ENCODE measurements around the gene GLI3. TPM values are rescaled to one million over a fixed set of nuclear protein-coding genes. Genes with fewer than 3 reads are reported as not detected.

GLI3 gene
- polyA plus RNA-seq, 1 experiment = 6.0 TPM

- no peaks in the 10 kb centered on the region for H3K9me3 ChIP-seq (ENCODE audit: control insufficient read depth, insufficient read depth, low read length)
- H3K27me3 ChIP-seq (ENCODE audit: control insufficient read depth, insufficient read depth, low read length) = no peaks in the 10 kb centered on the region
- no peak overlapping the region for H3K27ac ChIP-seq (ENCODE audit: low read depth, low read length)
- CTCF ChIA-PET = interaction anchor here (2.2 kb wide), 1 partner anchor 191 kb away, joined by 7 read pairs; no protein-coding TSS in a partner anchor
- no peak overlapping the region for H3K4me3 ChIP-seq (ENCODE audit: low read depth, low read length)
- no peak for DNase-seq (ENCODE audit: low read depth, low spot score)
- POLR2A ChIA-PET = interaction anchor here (1.3 kb wide), 1 partner anchor 10 kb away, joined by 6 read pairs; no protein-coding TSS in a partner anchor
- TF ChIP-seq, protein P1, sequence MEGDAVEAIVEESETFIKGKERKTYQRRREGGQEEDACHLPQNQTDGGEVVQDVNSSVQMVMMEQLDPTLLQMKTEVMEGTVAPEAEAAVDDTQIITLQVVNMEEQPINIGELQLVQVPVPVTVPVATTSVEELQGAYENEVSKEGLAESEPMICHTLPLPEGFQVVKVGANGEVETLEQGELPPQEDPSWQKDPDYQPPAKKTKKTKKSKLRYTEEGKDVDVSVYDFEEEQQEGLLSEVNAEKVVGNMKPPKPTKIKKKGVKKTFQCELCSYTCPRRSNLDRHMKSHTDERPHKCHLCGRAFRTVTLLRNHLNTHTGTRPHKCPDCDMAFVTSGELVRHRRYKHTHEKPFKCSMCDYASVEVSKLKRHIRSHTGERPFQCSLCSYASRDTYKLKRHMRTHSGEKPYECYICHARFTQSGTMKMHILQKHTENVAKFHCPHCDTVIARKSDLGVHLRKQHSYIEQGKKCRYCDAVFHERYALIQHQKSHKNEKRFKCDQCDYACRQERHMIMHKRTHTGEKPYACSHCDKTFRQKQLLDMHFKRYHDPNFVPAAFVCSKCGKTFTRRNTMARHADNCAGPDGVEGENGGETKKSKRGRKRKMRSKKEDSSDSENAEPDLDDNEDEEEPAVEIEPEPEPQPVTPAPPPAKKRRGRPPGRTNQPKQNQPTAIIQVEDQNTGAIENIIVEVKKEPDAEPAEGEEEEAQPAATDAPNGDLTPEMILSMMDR (IDR thresholded peaks at IDR 0.05; ENCODE audit: low read depth, low read length) = no peak
Observed at GRCh38 chr7:42170724-42171123, 66.3 kb downstream of the GLI3 start.

DNA sequence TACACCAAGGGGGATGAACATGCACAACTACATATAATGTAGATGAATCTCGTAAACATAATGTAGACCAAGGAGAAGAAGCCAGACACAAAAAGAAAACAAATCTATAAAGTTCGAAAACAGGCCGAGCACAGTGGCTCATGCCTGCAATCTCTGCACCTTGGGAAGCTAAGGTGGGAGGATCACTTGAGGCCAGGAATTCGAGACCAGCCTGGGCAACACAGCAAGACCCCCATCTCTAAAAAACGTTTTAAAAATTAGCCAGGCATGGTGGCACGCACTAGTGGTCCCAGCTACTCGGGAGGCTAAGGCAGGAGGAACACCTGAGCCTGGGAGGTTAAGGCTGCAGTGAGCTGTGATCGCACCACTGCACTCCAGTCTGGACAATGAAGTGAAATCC, 68.5 kb downstream of the GLI3 start:
- H3K4me3 ChIP-seq (ENCODE audit: low read depth, low read length) = no peak overlapping the region
- DNase-seq (ENCODE audit: low read depth, low spot score) = no peak
- no peak overlapping the region for H3K27ac ChIP-seq (ENCODE audit: low read depth, low read length)
- TF ChIP-seq, protein P1 (IDR thresholded peaks at IDR 0.05; ENCODE audit: low read depth, low read length) = no peak
- ChIA-PET CTCF (no interaction called here), POLR2A (no interaction called here)
- no peaks in the 10 kb centered on the region for H3K9me3 ChIP-seq (ENCODE audit: control insufficient read depth, insufficient read depth, low read length)
- H3K27me3 ChIP-seq (ENCODE audit: control insufficient read depth, insufficient read depth, low read length) = no peaks in the 10 kb centered on the region

GRCh38 chr7:42167631-42168236, 69.3 kb downstream of the GLI3 start:
- ChIA-PET CTCF (no interaction called here), POLR2A (no interaction called here)
- H3K27me3 ChIP-seq (ENCODE audit: control insufficient read depth, insufficient read depth, low read length) = no peaks in the 10 kb centered on the region
- no peaks in the 10 kb centered on the region for H3K9me3 ChIP-seq (ENCODE audit: control insufficient read depth, insufficient read depth, low read length)
- DNase-seq (ENCODE audit: low read depth, low spot score) = no peak
- H3K4me3 ChIP-seq (ENCODE audit: low read depth, low read length) = no peak overlapping the region
- H3K27ac ChIP-seq (ENCODE audit: low read depth, low read length) = no peak overlapping the region
- TF ChIP-seq, protein P1 (IDR thresholded peaks at IDR 0.05; ENCODE audit: low read depth, low read length) = no peak

GRCh38 chr7:42167206-42167605, 69.8 kb downstream of the GLI3 start:
- ChIA-PET CTCF (no interaction called here), POLR2A (no interaction called here)
- no peak overlapping the region for H3K27ac ChIP-seq (ENCODE audit: low read depth, low read length)
- H3K9me3 ChIP-seq (ENCODE audit: control insufficient read depth, insufficient read depth, low read length) = no peaks in the 10 kb centered on the region
- H3K27me3 ChIP-seq (ENCODE audit: control insufficient read depth, insufficient read depth, low read length) = no peaks in the 10 kb centered on the region
- H3K4me3 ChIP-seq (ENCODE audit: low read depth, low read length) = no peak overlapping the region
- no peak for DNase-seq (ENCODE audit: low read depth, low spot score)
- TF ChIP-seq, protein P1 (IDR thresholded peaks at IDR 0.05; ENCODE audit: low read depth, low read length) = no peak

DNA sequence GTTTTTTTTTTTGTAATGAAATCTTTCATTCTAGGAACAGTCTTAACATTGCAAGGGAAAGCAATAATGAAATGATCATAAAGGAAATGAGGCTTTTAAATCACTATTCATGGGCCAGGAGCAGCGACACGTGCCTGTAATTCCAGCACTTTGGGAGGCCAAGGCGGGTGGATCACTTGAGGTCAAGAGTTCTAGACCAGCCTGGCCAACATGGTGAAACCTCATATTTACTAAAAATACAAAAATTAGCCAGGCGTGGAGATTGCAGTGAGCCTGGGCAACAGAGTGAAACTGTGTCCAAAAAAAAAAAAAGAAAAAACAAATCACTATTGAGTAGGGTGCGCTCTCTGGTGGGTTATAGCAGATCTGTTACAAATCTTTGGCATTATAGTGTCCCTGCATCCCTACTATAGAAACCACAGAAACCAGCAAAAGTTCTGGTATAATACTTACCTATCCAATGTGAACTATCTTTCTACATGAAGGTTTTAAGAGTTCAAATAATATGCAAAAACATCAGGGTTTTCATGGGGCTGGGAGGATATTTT, 72.1 kb downstream of the GLI3 start:
- H3K27ac ChIP-seq (ENCODE audit: low read depth, low read length) = no peak overlapping the region
- DNase-seq (ENCODE audit: low read depth, low spot score) = no peak
- H3K27me3 ChIP-seq (ENCODE audit: control insufficient read depth, insufficient read depth, low read length) = no peaks in the 10 kb centered on the region
- no peak overlapping the region for H3K4me3 ChIP-seq (ENCODE audit: low read depth, low read length)
- TF ChIP-seq, protein P1 (IDR thresholded peaks at IDR 0.05; ENCODE audit: low read depth, low read length) = no peak
- ChIA-PET CTCF (no interaction called here), POLR2A (no interaction called here)
- H3K9me3 ChIP-seq (ENCODE audit: control insufficient read depth, insufficient read depth, low read length) = no peaks in the 10 kb centered on the region

Data from AG04450 (cell line).